ENCODE data around the gene PTGDS. TPM values are rescaled to one million over a fixed set of nuclear protein-coding genes. Genes with fewer than 3 reads are reported as not detected.

Gene PTGDS
- total RNA-seq, 1 experiment from 2014 or later: 3.6 TPM

DNA sequence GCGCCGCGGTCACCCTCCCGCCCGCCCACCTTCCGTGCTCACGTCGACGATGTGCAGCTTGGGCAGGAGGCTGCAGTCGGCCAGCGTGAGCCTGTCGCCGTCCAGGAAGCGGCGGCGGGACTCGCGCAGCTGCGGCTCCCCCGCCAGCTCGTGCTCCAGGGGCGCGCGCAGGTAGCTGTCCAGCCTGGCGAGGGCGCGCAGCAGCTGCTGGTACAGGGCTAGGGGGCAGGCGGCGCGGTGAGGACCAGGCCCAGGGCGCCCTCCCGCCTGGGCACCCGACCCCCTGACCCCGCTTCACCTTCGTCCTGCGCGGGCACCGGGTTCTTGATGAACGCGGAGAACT lies 17.6 kb downstream of the PTGDS start:
- no peak overlapping the region for H2BK5ac ChIP-seq (ENCODE audit: insufficient read length, low read length)
- H3K4me1 ChIP-seq (ENCODE audit: insufficient read depth, low read length): no peaks in the 10 kb centered on the region
- H2BK120ac ChIP-seq (ENCODE audit: low read depth, low read length, poor library complexity, severe bottlenecking): no peak overlapping the region
- no peak for DNase-seq
- no peak overlapping the region for H4K5ac ChIP-seq (ENCODE audit: insufficient read length, low read depth, low read length)
- no peak overlapping the region for H3K23ac ChIP-seq (ENCODE audit: insufficient read length, low read depth, low read length)
- H2BK20ac ChIP-seq (ENCODE audit: low read depth, low read length, poor library complexity, severe bottlenecking): no peak overlapping the region
- no peak overlapping the region for H3K4me3 Mint-ChIP-seq
- H3K18ac ChIP-seq (ENCODE audit: insufficient read length, low read depth, low read length): no peak overlapping the region
- no peak overlapping the region for H4K91ac ChIP-seq (ENCODE audit: insufficient read length, low read depth, low read length)
- no peak overlapping the region for H3K4me2 ChIP-seq (ENCODE audit: insufficient read depth, insufficient read length, low read length)
- no peak overlapping the region for H3K4ac ChIP-seq (ENCODE audit: low read depth, low read length)
- no peak overlapping the region for H2BK15ac ChIP-seq (ENCODE audit: low read depth, low read length)
- H3K9me3 Mint-ChIP-seq: peaks cover 9 to 10% of the 10 kb centered on the region in 2 experiments; a peak in 3 of 5 replicates
- H3K9me3 ChIP-seq (ENCODE audit: control insufficient read depth, low read depth, low read length): no peaks in the 10 kb centered on the region
- no peak overlapping the region for H3K27ac Mint-ChIP-seq
- no peak overlapping the region for H3K14ac ChIP-seq (ENCODE audit: insufficient read depth, low read length)
- peaks cover 2 to 8% (median 2%) of the 10 kb centered on the region in 3 experiments; a peak in 5 of 7 replicates for H3K36me3 Mint-ChIP-seq (ENCODE audit: insufficient read depth in 1 of 3, low read depth in 3 of 3)
- H4K8ac ChIP-seq (replicated peaks; ENCODE audit: insufficient read length, low read depth, low read length): no peak overlapping the region
- no peaks in the 10 kb centered on the region for H3K27me3 ChIP-seq (ENCODE audit: insufficient read depth, low read length)
- H2AFZ ChIP-seq (ENCODE audit: low read length): no peak overlapping the region
- peaks cover 23% of the 10 kb centered on the region for H3K27me3 Mint-ChIP-seq (ENCODE audit: low read depth)
- no peak overlapping the region for H3K56ac ChIP-seq (ENCODE audit: insufficient read length, low read depth, low read length)
- H3K27ac ChIP-seq (ENCODE audit: insufficient read length, low read depth, low read length): no peak overlapping the region
- H3K4me1 Mint-ChIP-seq: peaks cover 9 to 12% of the 10 kb centered on the region in 2 experiments
- H3K9ac ChIP-seq (ENCODE audit: extremely low read depth, insufficient read length, low read length): no peak overlapping the region
- TF ChIP-seq, protein P1, sequence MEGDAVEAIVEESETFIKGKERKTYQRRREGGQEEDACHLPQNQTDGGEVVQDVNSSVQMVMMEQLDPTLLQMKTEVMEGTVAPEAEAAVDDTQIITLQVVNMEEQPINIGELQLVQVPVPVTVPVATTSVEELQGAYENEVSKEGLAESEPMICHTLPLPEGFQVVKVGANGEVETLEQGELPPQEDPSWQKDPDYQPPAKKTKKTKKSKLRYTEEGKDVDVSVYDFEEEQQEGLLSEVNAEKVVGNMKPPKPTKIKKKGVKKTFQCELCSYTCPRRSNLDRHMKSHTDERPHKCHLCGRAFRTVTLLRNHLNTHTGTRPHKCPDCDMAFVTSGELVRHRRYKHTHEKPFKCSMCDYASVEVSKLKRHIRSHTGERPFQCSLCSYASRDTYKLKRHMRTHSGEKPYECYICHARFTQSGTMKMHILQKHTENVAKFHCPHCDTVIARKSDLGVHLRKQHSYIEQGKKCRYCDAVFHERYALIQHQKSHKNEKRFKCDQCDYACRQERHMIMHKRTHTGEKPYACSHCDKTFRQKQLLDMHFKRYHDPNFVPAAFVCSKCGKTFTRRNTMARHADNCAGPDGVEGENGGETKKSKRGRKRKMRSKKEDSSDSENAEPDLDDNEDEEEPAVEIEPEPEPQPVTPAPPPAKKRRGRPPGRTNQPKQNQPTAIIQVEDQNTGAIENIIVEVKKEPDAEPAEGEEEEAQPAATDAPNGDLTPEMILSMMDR (conservative IDR thresholded peaks at IDR 0.05): no peak
- peaks cover 6% of the 10 kb centered on the region for H3K23me2 ChIP-seq (ENCODE audit: insufficient read length, low read depth, low read length, poor library complexity, severe bottlenecking)
- WGBS (ENCODE audit: extremely low coverage, insufficient read length, low lambda C conversion rate): no CpG with 5 or more reads among the region's 40 CpGs
- no peaks in the 10 kb centered on the region for H4K20me1 ChIP-seq (ENCODE audit: control insufficient read depth, insufficient read depth, insufficient read length)
- H2BK12ac ChIP-seq (ENCODE audit: insufficient read length, low read depth, low read length): no peak overlapping the region
- no peaks in the 10 kb centered on the region for H3K79me2 ChIP-seq (ENCODE audit: insufficient read depth, low read length)
- no peak overlapping the region for H2AK5ac ChIP-seq (ENCODE audit: insufficient read length, low read length)
- H3T11ph ChIP-seq (ENCODE audit: low read length): no peak overlapping the region
- no peaks in the 10 kb centered on the region for H3K79me1 ChIP-seq (ENCODE audit: insufficient read depth, low read depth, low read length, poor library complexity, severe bottlenecking)
